ENCODE measurements around the gene TOMM5. TPM values are rescaled to one million over a fixed set of nuclear protein-coding genes. Genes with fewer than 3 reads are reported as not detected.

TOMM5 gene
- polyA plus RNA-seq, 2 of the 4 experiments (the other 2 are of a cell fraction), result 338 to 339 TPM

- no peak overlapping the region for H3K4me2 ChIP-seq
- FAIRE-seq (no peak), ATAC-seq (no peak), DNase-seq (ENCODE audit: low read depth in 1 of 2, low spot score in 1 of 2) (no peak)
- CTCF ChIA-PET, result no interaction called here
- no peaks in the 10 kb centered on the region for H3K9me3 ChIP-seq
- TF ChIP-seq NFE2L2 (conservative IDR thresholded peaks at IDR 0.05; ENCODE audit: low read length), result no peak
- TF ChIP-seq RFX5 (IDR thresholded peaks at IDR 0.05), result no peak
- TF ChIP-seq SREBF2 (IDR thresholded peaks at IDR 0.05), result no peak
- TF ChIP-seq BCL3 (IDR thresholded peaks at IDR 0.05), result no peak
- no peak for TF ChIP-seq EHMT2 (IDR thresholded peaks at IDR 0.05; ENCODE audit: low read depth)
- no peak for TF ChIP-seq HES2 (IDR thresholded peaks at IDR 0.05)
- TF ChIP-seq HEYL (CRISPR knock-in tag; IDR thresholded peaks at IDR 0.05), result no peak
- H3K4me1 ChIP-seq, result no peaks in the 10 kb centered on the region
- H3K27ac ChIP-seq, result no peak overlapping the region
- no peak overlapping the region for H3K4me3 ChIP-seq
- POLR2A ChIA-PET, result no interaction called here
- 83% methylated on average over 3 of the region's 3 CpGs for WGBS (ENCODE audit: missing lambda C conversion rate)
These were observed 51.8 kb downstream of the TOMM5 start for GRCh38 chr9:37540634-37541033.

- no peaks in the 10 kb centered on the region for H3K4me1 ChIP-seq
- no peaks in the 10 kb centered on the region for H3K9me3 ChIP-seq
- H3K4me3 ChIP-seq, result no peak overlapping the region
- no peak for DNase-seq (ENCODE audit: low read depth in 1 of 2, low spot score in 1 of 2)
- H3K4me2 ChIP-seq, result no peak overlapping the region
- ChIA-PET CTCF (interaction anchor here (0.6 to 0.9 kb wide), 2 partner anchors 9 to 60 kb away, joined by 3 to 5 read pairs; no protein-coding TSS in a partner anchor), POLR2A (no interaction called here)
- no peak for FAIRE-seq
- no peak for ATAC-seq
- no peak overlapping the region for H3K27ac ChIP-seq
- TF ChIP-seq HOXB5 (CRISPR knock-in tag; IDR thresholded peaks at IDR 0.05) (no peak), RARB (CRISPR knock-in tag; IDR thresholded peaks at IDR 0.05) (no peak), NR3C1 (IDR thresholded peaks at IDR 0.05) (no peak), RAD21 (conservative IDR thresholded peaks at IDR 0.05 in 1 of 2, IDR thresholded peaks at IDR 0.05 in 1 of 2) (no peak), CBX2 (IDR thresholded peaks at IDR 0.05; ENCODE audit: borderline replicate concordance, low read depth) (no peak), CTCF (IDR thresholded peaks at IDR 0.05) (no peak), MAZ (IDR thresholded peaks at IDR 0.05; ENCODE audit: borderline replicate concordance, low read depth, low read length) (no peak), KDM1A (IDR thresholded peaks at IDR 0.05; ENCODE audit: low read depth) (no peak), EP300 (IDR thresholded peaks at IDR 0.05) (no peak), SMC3 (IDR thresholded peaks at IDR 0.05) (no peak), HES2 (IDR thresholded peaks at IDR 0.05) (no peak), NFE2L2 (conservative IDR thresholded peaks at IDR 0.05; ENCODE audit: low read length) (no peak), ZC3H11A (IDR thresholded peaks at IDR 0.05) (no peak), GATA3 (IDR thresholded peaks at IDR 0.05; ENCODE audit: borderline replicate concordance) (no peak), RNF2 (IDR thresholded peaks at IDR 0.05; ENCODE audit: borderline replicate concordance, low read depth) (no peak), BCL3 (IDR thresholded peaks at IDR 0.05) (no peak)
These were observed 52.8 kb downstream of the TOMM5 start for GRCh38 chr9:37539634-37540033.

Other genes with a start within 250 kb of the TOMM5 start
- 111 and 132 TPM in 2 replicates for gene GRHPR, start 169.9 kb downstream of the TOMM5 start, polyA plus RNA-seq (2011; rRNA removed)
- gene GRHPR, start 169.9 kb downstream of the TOMM5 start, polyA plus RNA-seq (2017; fragmentation: RNase III; extraction: RNeasy Plus Mini Kit Qiagen cat#74134 plus additional on column Dnase treatment), result 144 to 159 TPM (median 146 TPM) in 3 replicates
- 18.1 and 19.8 TPM in 2 replicates for gene ZBTB5, start 127.1 kb downstream of the TOMM5 start, polyA plus RNA-seq (2011; rRNA removed)
- gene ZBTB5, start 127.1 kb downstream of the TOMM5 start, polyA plus RNA-seq (2017; fragmentation: RNase III; extraction: RNeasy Plus Mini Kit Qiagen cat#74134 plus additional on column Dnase treatment), result 10.7 to 12.4 TPM (median 11.7 TPM) in 3 replicates
- 47.2 and 49.8 TPM in 2 replicates for gene POLR1E, start 106.6 kb downstream of the TOMM5 start, polyA plus RNA-seq (2011; rRNA removed)
- gene POLR1E, start 106.6 kb downstream of the TOMM5 start, polyA plus RNA-seq (2017; fragmentation: RNase III; extraction: RNeasy Plus Mini Kit Qiagen cat#74134 plus additional on column Dnase treatment), result 39.0 to 48.6 TPM (median 41.9 TPM) in 3 replicates
- gene FBXO10, start 16.2 kb downstream of the TOMM5 start, polyA plus RNA-seq (2011; rRNA removed), result 5.3 and 5.7 TPM in 2 replicates
- gene FBXO10, start 16.2 kb downstream of the TOMM5 start, polyA plus RNA-seq (2017; fragmentation: RNase III; extraction: RNeasy Plus Mini Kit Qiagen cat#74134 plus additional on column Dnase treatment), result 4.6 to 5.0 TPM (median 4.8 TPM) in 3 replicates
- 0.01 TPM in 1 of 2 replicates, not detected in the other for gene FRMPD1, start 58.4 kb upstream of the TOMM5 start, polyA plus RNA-seq (2011; rRNA removed)
- gene FRMPD1, start 58.4 kb upstream of the TOMM5 start, polyA plus RNA-seq (2017; fragmentation: RNase III; extraction: RNeasy Plus Mini Kit Qiagen cat#74134 plus additional on column Dnase treatment), result 0.03 TPM in 1 of 3 replicates, not detected in the others
- 8.9 and 10.1 TPM in 2 replicates for gene TRMT10B, start 161.2 kb upstream of the TOMM5 start, polyA plus RNA-seq (2011; rRNA removed)
- gene TRMT10B, start 161.2 kb upstream of the TOMM5 start, polyA plus RNA-seq (2017; fragmentation: RNase III; extraction: RNeasy Plus Mini Kit Qiagen cat#74134 plus additional on column Dnase treatment), result 6.3 to 6.9 TPM (median 6.5 TPM) in 3 replicates
- gene EXOSC3, start 192.5 kb upstream of the TOMM5 start, polyA plus RNA-seq (2011; rRNA removed), result 40.7 and 63.2 TPM in 2 replicates
- 72.2 to 77.1 TPM (median 72.4 TPM) in 3 replicates for gene EXOSC3, start 192.5 kb upstream of the TOMM5 start, polyA plus RNA-seq (2017; fragmentation: RNase III; extraction: RNeasy Plus Mini Kit Qiagen cat#74134 plus additional on column Dnase treatment)
- 25.8 and 33.1 TPM in 2 replicates for gene DCAF10, start 208.2 kb upstream of the TOMM5 start, polyA plus RNA-seq (2011; rRNA removed)
- 10.9 to 12.4 TPM (median 11.5 TPM) in 3 replicates for gene DCAF10, start 208.2 kb upstream of the TOMM5 start, polyA plus RNA-seq (2017; fragmentation: RNase III; extraction: RNeasy Plus Mini Kit Qiagen cat#74134 plus additional on column Dnase treatment)

All from A549 (cell line).